GM20431 (cell line): ENCODE results near the gene NUP160.
"Not testable (repeated sequence)": the region's sequence is repeated elsewhere in the genome, so short reads cannot be mapped to it uniquely, and the experiment has no call there.

Experiments
- in situ Hi-C: fragments of 300-500 bp; cut with MseI, MboI; formaldehyde crosslinking; loops from one replicate; pipeline ENCODE4 v1.15.0; 2020; ENCODE audit warnings: low sequenced_read_pairs; ENCODE audit not compliant: unreplicated experiment

NUP160 gene

GRCh38 chr11:47819743-47820142 is 28.4 kb downstream of the NUP160 start:
- in situ Hi-C loops = no loop called here

GRCh38 chr11:47800759-47801158 is 47.4 kb downstream of the NUP160 start:
- in situ Hi-C loops = no loop called here

- in situ Hi-C loops = no loop called here
Measured at GRCh38 chr11:47797633-47798032, 50.5 kb downstream of the NUP160 start.

- in situ Hi-C loops = no loop called here
Measured at GRCh38 chr11:47791774-47792430, 56.2 kb downstream of the NUP160 start.

GRCh38 chr11:47790017-47790416 is 58.1 kb downstream of the NUP160 start:
- in situ Hi-C loops = not testable (repeated sequence)

- in situ Hi-C loops = no loop called here
Measured at GRCh38 chr11:47788181-47788580, 60.0 kb downstream of the NUP160 start.

- in situ Hi-C loops = no loop called here
Measured at GRCh38 chr11:47786373-47786772, 61.8 kb downstream of the NUP160 start.

- in situ Hi-C loops = no loop called here
Measured at GRCh38 chr11:47784785-47785381, 63.3 kb downstream of the NUP160 start.

- in situ Hi-C loops = no loop called here
Measured at GRCh38 chr11:47783087-47783610, 65.0 kb downstream of the NUP160 start.

GRCh38 chr11:47778878-47779483 is 69.2 kb downstream of the NUP160 start:
- in situ Hi-C loops = no loop called here

- in situ Hi-C loops = no loop called here
Measured at GRCh38 chr11:47775240-47775869, 72.8 kb downstream of the NUP160 start.

- in situ Hi-C loops = no loop called here
Measured at GRCh38 chr11:47773882-47774281, 74.3 kb downstream of the NUP160 start.

GRCh38 chr11:47769556-47769955 is 78.6 kb downstream of the NUP160 start:
- in situ Hi-C loops = not testable (repeated sequence)

- in situ Hi-C loops = no loop called here
Measured at GRCh38 chr11:47768101-47768612, 80.0 kb downstream of the NUP160 start.

GRCh38 chr11:47766509-47767227 is 81.5 kb downstream of the NUP160 start:
- in situ Hi-C loops = no loop called here

- in situ Hi-C loops = no loop called here
Measured at GRCh38 chr11:47765086-47765485, 83.1 kb downstream of the NUP160 start.

GRCh38 chr11:47759291-47759690 is 88.9 kb downstream of the NUP160 start:
- in situ Hi-C loops = not testable (repeated sequence)

- in situ Hi-C loops = no loop called here
Measured at GRCh38 chr11:47756208-47756607, 91.9 kb downstream of the NUP160 start.

GRCh38 chr11:47750725-47751124 is 97.4 kb downstream of the NUP160 start:
- in situ Hi-C loops = no loop called here

GRCh38 chr11:47742494-47742893 is 105.7 kb downstream of the NUP160 start:
- in situ Hi-C loops = not testable (repeated sequence)
